HepG2 (cell line): ENCODE results near the gene SERINC4. TPM values are rescaled to one million over a fixed set of nuclear protein-coding genes. Genes with fewer than 3 reads are reported as not detected.
A peak's percentile ranks its signal among the peaks of the same experiment; 100 is the strongest.

Source experiments
- ETV6 ChIP-seq: sonication (generic); formaldehyde crosslinking; conservative IDR thresholded peaks from 2 replicates; pipeline ENCODE4 v1.4.0; 2020; ENCODE audit warnings: missing genetic modification reagents
- GLI4 ChIP-seq: sonication (generic); formaldehyde crosslinking; IDR thresholded peaks from 2 replicates; pipeline ENCODE4 v1.5.1; 2020; ENCODE audit warnings: missing genetic modification reagents, mild to moderate bottlenecking, moderate library complexity, borderline replicate concordance
- HNRNPLL ChIP-seq: fragments of 200-400 bp; formaldehyde crosslinking; IDR thresholded peaks from 2 replicates; pipeline ENCODE4 v1.6.1; 2017; ENCODE audit warnings: mild to moderate bottlenecking, low read depth, low read length; ENCODE audit not compliant: poor library complexity, severe bottlenecking
- MAFK ChIP-seq, 2 experiments: IDR thresholded peaks in 1 of 2; conservative IDR thresholded peaks in 1 of 2; 2 replicates each; pipeline ENCODE4 v1.6.1; 2011; ENCODE audit warnings: improper control_type of control experiment in 2 of 2, low read length in 2 of 2
- MIER2 ChIP-seq: IDR thresholded peaks from 2 replicates; pipeline ENCODE4 v1.6.1; 2016; ENCODE audit warnings: missing biosample characterization, missing genetic modification reagents
- NCOA1 ChIP-seq: sonication (generic); formaldehyde crosslinking; IDR thresholded peaks from 2 replicates; pipeline ENCODE4 v1.9.0; 2021; ENCODE audit warnings: missing genetic modification reagents
- POLR2A ChIP-seq, 2 experiments: IDR thresholded peaks; 2 replicates each; pipeline ENCODE4 v1.6.1; 2011; ENCODE audit warnings: low read depth in 2 of 2, low read length in 2 of 2, mild to moderate bottlenecking in 1 of 2, moderate library complexity in 1 of 2; ENCODE audit not compliant: insufficient read depth in 1 of 2
- POLR2G ChIP-seq: fragments of 200-400 bp; formaldehyde crosslinking; IDR thresholded peaks from 2 replicates; pipeline ENCODE4 v1.6.1; 2018; ENCODE audit warnings: mild to moderate bottlenecking, low read depth, low read length, moderate library complexity
- RBFOX2 ChIP-seq: fragments of 200-400 bp; formaldehyde crosslinking; IDR thresholded peaks from 2 replicates; pipeline ENCODE4 v1.6.1; 2017; ENCODE audit warnings: low read depth, mild to moderate bottlenecking, low read length
- RFX3 ChIP-seq: IDR thresholded peaks from 2 replicates; pipeline ENCODE4 v1.6.1; 2016; ENCODE audit warnings: missing biosample characterization, missing genetic modification reagents
- SAP130 ChIP-seq: IDR thresholded peaks from 2 replicates; pipeline ENCODE4 v1.6.1; 2016; ENCODE audit warnings: low read depth
- SMARCE1 ChIP-seq: fragments of 450-650 bp; IDR thresholded peaks from 2 replicates; pipeline ENCODE4 v1.6.1; 2017; ENCODE audit warnings: borderline replicate concordance
- SRSF4 ChIP-seq: fragments of 200-400 bp; formaldehyde crosslinking; IDR thresholded peaks from one replicate; pipeline ENCODE4 v1.6.1; 2018; ENCODE audit warnings: mild to moderate bottlenecking, low read depth, low read length, moderate library complexity; ENCODE audit not compliant: poor library complexity, severe bottlenecking
- TCF12 ChIP-seq, 2 experiments: fragments of 450-650 bp in 1 of 2; sonication (generic) in 1 of 2; formaldehyde crosslinking in 1 of 2; IDR thresholded peaks; 2 replicates each; pipeline versions ENCODE4 v1.6.1 to v1.8.0; 2017 to 2022; ENCODE audit warnings: antibody characterized with exemption in 1 of 2, mild to moderate bottlenecking in 1 of 2, missing genetic modification reagents in 1 of 2, moderate library complexity in 1 of 2
- TMF1 ChIP-seq: sonication (generic); formaldehyde crosslinking; IDR thresholded peaks from 2 replicates; pipeline ENCODE4 v1.8.1; 2022; ENCODE audit warnings: low read depth, missing genetic modification reagents
- ZNF17 ChIP-seq: sonication (generic); formaldehyde crosslinking; IDR thresholded peaks from 2 replicates; pipeline ENCODE4 v1.5.0; 2020; ENCODE audit warnings: mild to moderate bottlenecking, missing genetic modification reagents
- ZNF333 ChIP-seq: sonication (generic); formaldehyde crosslinking; IDR thresholded peaks from 2 replicates; pipeline ENCODE4 v1.4.0; 2020; ENCODE audit warnings: mild to moderate bottlenecking, missing genetic modification reagents, borderline replicate concordance
- ZNF34 ChIP-seq: sonication (generic); formaldehyde crosslinking; IDR thresholded peaks from 2 replicates; pipeline ENCODE4 v1.4.0; 2020; ENCODE audit warnings: mild to moderate bottlenecking, missing genetic modification reagents, borderline replicate concordance
- ZNF777 ChIP-seq: sonication (generic); formaldehyde crosslinking; IDR thresholded peaks from 2 replicates; pipeline ENCODE4 v1.4.0; 2020; ENCODE audit warnings: missing genetic modification reagents
- ZNF891 ChIP-seq: sonication (generic); formaldehyde crosslinking; IDR thresholded peaks from 2 replicates; pipeline ENCODE4 v1.5.0; 2020; ENCODE audit warnings: mild to moderate bottlenecking, missing genetic modification reagents
- polyA plus RNA-seq, 8 experiments: library from polyadenylated mRNA; depleted of rRNA in 3 of 8; stranded (reverse) in 7 of 8; unstranded in 1 of 8; fragments of >200 nt; fragmentation: Illumina TruSeq in 4 of 8; extraction: Trizol in 4 of 8; gene quantifications; 2 replicates each; pipeline versions ENCODE4 v1.2.1 to v1.2.3, GENCODE V29; 2011 to 2016; ENCODE audit warnings: low read depth in 4 of 8, missing spikeins in 1 of 8, mixed read lengths in 1 of 8; ENCODE audit not compliant: insufficient read depth in 1 of 8
- total RNA-seq, 5 experiments: library from RNA; depleted of rRNA; stranded (reverse); fragments of >200 nt; fragmentation: Illumina TruSeq; extraction: Trizol; gene quantifications; 2 replicates each; pipeline ENCODE4 v1.2.3, GENCODE V29; 2016; ENCODE audit warnings: low read depth in 1 of 5
- TF ChIP-seq, protein P1 (sequence below): sonication (generic); formaldehyde crosslinking; IDR thresholded peaks from 2 replicates; pipeline ENCODE4 v1.4.0; 2020; ENCODE audit warnings: missing genetic modification reagents, borderline replicate concordance
- TF ChIP-seq, protein P2 (sequence below): fragments of 450-650 bp; IDR thresholded peaks from 2 replicates; pipeline ENCODE4 v1.6.1; 2017
- TF ChIP-seq, protein P3 (sequence below): sonication (generic); formaldehyde crosslinking; IDR thresholded peaks from 2 replicates; pipeline ENCODE4 v1.8.0; 2022; ENCODE audit warnings: missing genetic modification reagents, mild to moderate bottlenecking, inconsistent platforms, borderline replicate concordance

SERINC4 gene
- total and polyA plus RNA-seq, 2 of the 13 experiments (the other 11 are each of a cell fraction or from before 2014, with no cell fraction given): not detected

DNA sequence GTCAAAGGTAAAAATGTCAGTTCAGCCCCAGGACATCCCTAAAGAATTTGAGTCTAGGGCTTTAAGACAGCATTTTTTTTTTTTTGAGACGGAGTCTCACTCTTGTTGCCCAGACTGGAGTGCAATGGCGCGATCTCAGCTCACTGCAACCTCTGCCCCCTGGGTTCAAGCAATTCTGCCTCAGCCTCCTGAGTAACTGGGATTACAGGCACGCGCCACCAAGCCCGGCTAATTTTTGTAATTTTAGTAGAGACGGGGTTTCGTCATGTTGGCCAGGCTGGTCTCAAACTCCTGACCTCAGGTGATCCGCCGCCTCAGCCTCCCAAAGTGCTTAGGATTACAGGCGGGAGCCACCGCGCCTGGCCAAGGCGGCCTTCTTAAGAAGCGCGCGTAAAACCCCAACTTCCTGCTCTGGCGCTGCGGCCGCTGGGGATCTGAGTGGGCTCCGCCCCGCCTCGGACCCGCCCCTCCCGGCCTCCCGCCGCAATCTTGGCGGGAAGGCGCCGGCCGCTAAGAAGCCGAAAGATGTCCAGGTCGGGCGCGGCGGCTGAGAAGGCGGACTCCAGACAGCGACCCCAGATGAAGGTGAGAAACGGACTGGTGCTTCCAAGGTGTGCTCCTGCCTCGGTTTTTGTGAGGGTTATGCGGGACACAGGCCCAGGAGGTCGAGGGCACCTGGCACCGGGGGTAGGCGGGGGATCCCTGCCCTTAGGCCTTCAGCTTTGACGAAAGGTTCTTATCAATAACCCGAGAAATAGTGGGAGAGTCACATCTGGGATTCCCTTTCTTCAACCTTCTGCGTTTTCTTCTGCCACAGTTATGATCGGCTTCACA, 26.7 kb upstream of the SERINC4 start, which contains the start of gene WDR76 (continued):
- TF ChIP-seq ZNF17 (CRISPR knock-in tag) (no peak), HNRNPLL (peak; percentile 70), MIER2 (CRISPR knock-in tag) (no peak), GLI4 (CRISPR knock-in tag) (no peak), SMARCE1 (no peak), ZNF777 (CRISPR knock-in tag) (no peak), ZNF34 (CRISPR knock-in tag) (no peak), MAFK (conservative IDR thresholded peaks at IDR 0.05 in 1 of 2, IDR thresholded peaks at IDR 0.05 in 1 of 2; ENCODE audit: low read length in 2 of 2) (no peak), SAP130 (CRISPR knock-in tag) (peak; percentile 65), SRSF4 (no peak), RBFOX2 (peak; percentile 57), TCF12 (IDR thresholded peaks at IDR 0.05) (no peak), TCF12 (CRISPR knock-in tag; IDR thresholded peaks at IDR 0.05) (no peak), NCOA1 (no peak), POLR2G (0 out of 2 replicates have a peak, but pooled peaks have one; percentile 43), ETV6 (CRISPR knock-in tag) (no peak), ZNF333 (CRISPR knock-in tag) (no peak), ZNF891 (CRISPR knock-in tag) (peak; percentile 38; the same call in 1 of the 2 replicates), TMF1 (CRISPR knock-in tag) (no peak), RFX3 (no peak), POLR2A (IDR thresholded peaks at IDR 0.05; ENCODE audit: insufficient read depth in 1 of 2, low read depth in 2 of 2, low read length in 2 of 2) (0 out of 4 replicates have a peak, but pooled peaks of 1 of the 2 experiments have one; percentile 14)
- TF ChIP-seq, protein P1, sequence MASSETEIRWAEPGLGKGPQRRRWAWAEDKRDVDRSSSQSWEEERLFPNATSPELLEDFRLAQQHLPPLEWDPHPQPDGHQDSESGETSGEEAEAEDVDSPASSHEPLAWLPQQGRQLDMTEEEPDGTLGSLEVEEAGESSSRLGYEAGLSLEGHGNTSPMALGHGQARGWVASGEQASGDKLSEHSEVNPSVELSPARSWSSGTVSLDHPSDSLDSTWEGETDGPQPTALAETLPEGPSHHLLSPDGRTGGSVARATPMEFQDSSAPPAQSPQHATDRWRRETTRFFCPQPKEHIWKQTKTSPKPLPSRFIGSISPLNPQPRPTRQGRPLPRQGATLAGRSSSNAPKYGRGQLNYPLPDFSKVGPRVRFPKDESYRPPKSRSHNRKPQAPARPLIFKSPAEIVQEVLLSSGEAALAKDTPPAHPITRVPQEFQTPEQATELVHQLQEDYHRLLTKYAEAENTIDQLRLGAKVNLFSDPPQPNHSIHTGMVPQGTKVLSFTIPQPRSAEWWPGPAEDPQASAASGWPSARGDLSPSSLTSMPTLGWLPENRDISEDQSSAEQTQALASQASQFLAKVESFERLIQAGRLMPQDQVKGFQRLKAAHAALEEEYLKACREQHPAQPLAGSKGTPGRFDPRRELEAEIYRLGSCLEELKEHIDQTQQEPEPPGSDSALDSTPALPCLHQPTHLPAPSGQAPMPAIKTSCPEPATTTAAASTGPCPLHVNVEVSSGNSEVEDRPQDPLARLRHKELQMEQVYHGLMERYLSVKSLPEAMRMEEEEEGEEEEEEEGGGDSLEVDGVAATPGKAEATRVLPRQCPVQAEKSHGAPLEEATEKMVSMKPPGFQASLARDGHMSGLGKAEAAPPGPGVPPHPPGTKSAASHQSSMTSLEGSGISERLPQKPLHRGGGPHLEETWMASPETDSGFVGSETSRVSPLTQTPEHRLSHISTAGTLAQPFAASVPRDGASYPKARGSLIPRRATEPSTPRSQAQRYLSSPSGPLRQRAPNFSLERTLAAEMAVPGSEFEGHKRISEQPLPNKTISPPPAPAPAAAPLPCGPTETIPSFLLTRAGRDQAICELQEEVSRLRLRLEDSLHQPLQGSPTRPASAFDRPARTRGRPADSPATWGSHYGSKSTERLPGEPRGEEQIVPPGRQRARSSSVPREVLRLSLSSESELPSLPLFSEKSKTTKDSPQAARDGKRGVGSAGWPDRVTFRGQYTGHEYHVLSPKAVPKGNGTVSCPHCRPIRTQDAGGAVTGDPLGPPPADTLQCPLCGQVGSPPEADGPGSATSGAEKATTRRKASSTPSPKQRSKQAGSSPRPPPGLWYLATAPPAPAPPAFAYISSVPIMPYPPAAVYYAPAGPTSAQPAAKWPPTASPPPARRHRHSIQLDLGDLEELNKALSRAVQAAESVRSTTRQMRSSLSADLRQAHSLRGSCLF (CRISPR knock-in tag): no peak
- TF ChIP-seq, protein P2, sequence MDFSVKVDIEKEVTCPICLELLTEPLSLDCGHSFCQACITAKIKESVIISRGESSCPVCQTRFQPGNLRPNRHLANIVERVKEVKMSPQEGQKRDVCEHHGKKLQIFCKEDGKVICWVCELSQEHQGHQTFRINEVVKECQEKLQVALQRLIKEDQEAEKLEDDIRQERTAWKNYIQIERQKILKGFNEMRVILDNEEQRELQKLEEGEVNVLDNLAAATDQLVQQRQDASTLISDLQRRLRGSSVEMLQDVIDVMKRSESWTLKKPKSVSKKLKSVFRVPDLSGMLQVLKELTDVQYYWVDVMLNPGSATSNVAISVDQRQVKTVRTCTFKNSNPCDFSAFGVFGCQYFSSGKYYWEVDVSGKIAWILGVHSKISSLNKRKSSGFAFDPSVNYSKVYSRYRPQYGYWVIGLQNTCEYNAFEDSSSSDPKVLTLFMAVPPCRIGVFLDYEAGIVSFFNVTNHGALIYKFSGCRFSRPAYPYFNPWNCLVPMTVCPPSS: no peak
- TF ChIP-seq, protein P3, sequence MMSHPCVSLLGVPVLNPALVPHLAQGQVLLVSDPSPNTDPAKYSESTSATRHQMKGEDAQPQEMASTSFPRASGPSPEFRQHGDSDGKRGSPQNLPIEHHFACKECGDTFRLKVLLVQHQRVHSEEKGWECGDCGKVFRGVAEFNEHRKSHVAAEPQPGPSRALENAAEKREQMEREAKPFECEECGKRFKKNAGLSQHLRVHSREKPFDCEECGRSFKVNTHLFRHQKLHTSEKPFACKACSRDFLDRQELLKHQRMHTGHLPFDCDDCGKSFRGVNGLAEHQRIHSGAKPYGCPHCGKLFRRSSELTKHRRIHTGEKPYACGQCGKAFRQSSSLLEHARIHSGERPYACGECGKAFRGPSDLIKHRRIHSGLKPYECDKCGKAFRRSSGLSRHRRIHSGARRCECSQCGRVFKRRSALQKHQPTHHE (CRISPR knock-in tag): no peak
